Spleen (tissue), 11 donors: ENCODE results near the gene CUL1. TPM values are rescaled to one million over a fixed set of nuclear protein-coding genes. Genes with fewer than 3 reads are reported as not detected.

Experiments used
- DNase-seq: peaks from one replicate; pipeline ENCODE4 v3.0.0-alpha.2; 2020
- H3K27ac ChIP-seq, 8 donors: fragments of 200-600 bp; sonication (generic) in 7 of 8; 1 replicate in 4 of 8; 2 replicates in 4 of 8; pipeline versions ENCODE4 v1.5.0 to v1.8.0; 2016 to 2021; ENCODE audit warnings: inconsistent platforms in 4 of 8, mild to moderate bottlenecking in 4 of 8, moderate library complexity in 1 of 8
- H3K27me3 ChIP-seq, 7 donors: fragments of 200-600 bp; sonication (generic) in 6 of 7; replicated peaks in 1 of 7; 1 replicate in 4 of 7; 2 replicates in 3 of 7; pipeline versions ENCODE4 v1.5.0 to v1.8.0; 2016 to 2021; ENCODE audit warnings: inconsistent platforms in 3 of 7, mild to moderate bottlenecking in 1 of 7
- H3K36me3 ChIP-seq, 6 donors: fragments of 200-600 bp; sonication (generic) in 5 of 6; 1 replicate in 4 of 6; 2 replicates in 2 of 6; pipeline versions ENCODE4 v1.5.0 to v1.8.0; 2016 to 2021; ENCODE audit warnings: inconsistent platforms in 2 of 6
- H3K4me1 ChIP-seq, 6 donors: fragments of 200-600 bp; sonication (generic) in 5 of 6; 1 replicate in 3 of 6; 2 replicates in 3 of 6; pipeline versions ENCODE4 v1.5.0 to v1.8.0; 2016 to 2021; ENCODE audit warnings: inconsistent platforms in 3 of 6
- H3K4me3 ChIP-seq, 8 donors: fragments of 200-600 bp; sonication (generic) in 7 of 8; 1 replicate in 4 of 8; 2 replicates in 4 of 8; pipeline versions ENCODE4 v1.5.0 to v1.8.0; 2016 to 2021; ENCODE audit warnings: inconsistent platforms in 4 of 8, mild to moderate bottlenecking in 4 of 8, moderate library complexity in 2 of 8
- H3K9me3 ChIP-seq, 8 donors: fragments of 200-600 bp; sonication (generic) in 7 of 8; 1 replicate in 4 of 8; 2 replicates in 4 of 8; pipeline versions ENCODE4 v1.5.0 to v1.8.0; 2016 to 2021; ENCODE audit warnings: inconsistent platforms in 4 of 8
- POLR2A ChIP-seq, 3 donors: fragments of 450-650 bp; IDR thresholded peaks; one replicate each; pipeline ENCODE4 v1.5.1; 2017; ENCODE audit warnings: antibody characterized with exemption in 3 of 3, mild to moderate bottlenecking in 1 of 3
- POLR2AphosphoS5 ChIP-seq, 3 donors: sonication (generic); formaldehyde crosslinking; IDR thresholded peaks; one replicate each; pipeline ENCODE4 v1.5.1; 2017; ENCODE audit warnings: antibody characterized with exemption in 3 of 3
- WGBS, 5 donors: extraction: QIAGEN DNeasy Blood & Tissue Kit in 3 of 5; methylation state at CpG; one replicate each; pipeline versions ENCODE4 v1.1.5 to v1.1.7; 2013 to 2018; 5-methylcytosine and 5-hydroxymethylcytosine counted together
- intact Hi-C: fragments of 100-400 bp; cut with DNase I; formaldehyde crosslinking; loops from one replicate; pipeline ENCODE4 v1.15.0; 2023; ENCODE audit warnings: low total_unique reads
- polyA plus RNA-seq, 3 donors: library from polyadenylated mRNA; stranded (reverse); fragments of 200-250 nt; gene quantifications; one replicate each; pipeline ENCODE4 v1.2.1, GENCODE V29; 2013
- total RNA-seq, 7 donors: library from RNA; depleted of rRNA in 3 of 7; stranded (reverse); fragments of >200 nt in 3 of 7; fragmentation: NEBNext Ultra II Directional in 4 of 7; extraction: Animal tissue kit (Norgen Biotek cat#: 25700) in 4 of 7; gene quantifications; one replicate each; pipeline versions ENCODE4 v1.1.0 to v1.2.1, GENCODE V29; 2016 to 2021
- TF ChIP-seq, protein P1 (sequence below), 11 experiments: fragments of 200-600 bp in 7 of 11; fragments of 450-650 bp in 4 of 11; sonication (generic) in 4 of 11; IDR thresholded peaks in 8 of 11; conservative IDR thresholded peaks in 3 of 11; 1 replicate in 7 of 11; 2 replicates in 4 of 11; pipeline versions ENCODE4 v1.4.0 to v1.8.0; 2016 to 2021; ENCODE audit warnings: antibody characterized with exemption in 11 of 11, inconsistent platforms in 4 of 11, mild to moderate bottlenecking in 1 of 11
- donor health status: healthy with polysubstance abuse.
- donor health status: DM: no; HTN: no; CAD: no; lungs with moderate emphysema.
- donor health status: DM: no; HTN: no; CAD: no.
- donor health status: Bipolar disorder and iron deficiency.
- donor health status: healthy.
- donor health status: DM: no; HTN: no; CAD: no.
- donor health status: DM: yes; HTN: yes; CAD: no.

The CUL1 gene
- total and polyA plus RNA-seq, 10 donors = 19.8 to 54.6 (median 42.7) TPM

DNA sequence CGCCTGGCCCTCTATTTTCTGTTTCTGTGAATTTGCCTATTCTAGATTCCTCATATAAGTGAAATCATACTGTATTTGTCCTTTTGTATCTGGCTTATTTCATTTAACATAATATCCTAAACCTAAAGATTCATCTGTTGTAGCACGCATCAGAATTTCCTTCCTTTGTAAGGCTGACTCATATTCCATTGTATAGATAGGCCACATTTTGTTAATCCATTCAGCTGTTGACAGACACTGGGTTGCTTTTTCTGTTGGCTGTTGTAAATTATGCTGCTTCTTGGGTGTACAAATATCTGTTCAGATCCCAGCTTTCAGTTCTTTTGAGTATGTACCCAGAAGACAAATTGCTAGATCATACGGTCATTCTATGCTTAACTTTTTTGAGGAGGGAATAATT, 28.8 kb upstream of the CUL1 start:
- 74 to 86% (median 78%) methylated on average over 3 of the region's 3 CpGs for WGBS, 5 donors
- TF ChIP-seq POLR2A (IDR thresholded peaks at IDR 0.05) (no peak), POLR2AphosphoS5 (IDR thresholded peaks at IDR 0.05) (no peak)
- TF ChIP-seq, protein P1, sequence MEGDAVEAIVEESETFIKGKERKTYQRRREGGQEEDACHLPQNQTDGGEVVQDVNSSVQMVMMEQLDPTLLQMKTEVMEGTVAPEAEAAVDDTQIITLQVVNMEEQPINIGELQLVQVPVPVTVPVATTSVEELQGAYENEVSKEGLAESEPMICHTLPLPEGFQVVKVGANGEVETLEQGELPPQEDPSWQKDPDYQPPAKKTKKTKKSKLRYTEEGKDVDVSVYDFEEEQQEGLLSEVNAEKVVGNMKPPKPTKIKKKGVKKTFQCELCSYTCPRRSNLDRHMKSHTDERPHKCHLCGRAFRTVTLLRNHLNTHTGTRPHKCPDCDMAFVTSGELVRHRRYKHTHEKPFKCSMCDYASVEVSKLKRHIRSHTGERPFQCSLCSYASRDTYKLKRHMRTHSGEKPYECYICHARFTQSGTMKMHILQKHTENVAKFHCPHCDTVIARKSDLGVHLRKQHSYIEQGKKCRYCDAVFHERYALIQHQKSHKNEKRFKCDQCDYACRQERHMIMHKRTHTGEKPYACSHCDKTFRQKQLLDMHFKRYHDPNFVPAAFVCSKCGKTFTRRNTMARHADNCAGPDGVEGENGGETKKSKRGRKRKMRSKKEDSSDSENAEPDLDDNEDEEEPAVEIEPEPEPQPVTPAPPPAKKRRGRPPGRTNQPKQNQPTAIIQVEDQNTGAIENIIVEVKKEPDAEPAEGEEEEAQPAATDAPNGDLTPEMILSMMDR (IDR thresholded peaks at IDR 0.05 in 8 of 11, conservative IDR thresholded peaks at IDR 0.05 in 3 of 11) = no peak

DNA sequence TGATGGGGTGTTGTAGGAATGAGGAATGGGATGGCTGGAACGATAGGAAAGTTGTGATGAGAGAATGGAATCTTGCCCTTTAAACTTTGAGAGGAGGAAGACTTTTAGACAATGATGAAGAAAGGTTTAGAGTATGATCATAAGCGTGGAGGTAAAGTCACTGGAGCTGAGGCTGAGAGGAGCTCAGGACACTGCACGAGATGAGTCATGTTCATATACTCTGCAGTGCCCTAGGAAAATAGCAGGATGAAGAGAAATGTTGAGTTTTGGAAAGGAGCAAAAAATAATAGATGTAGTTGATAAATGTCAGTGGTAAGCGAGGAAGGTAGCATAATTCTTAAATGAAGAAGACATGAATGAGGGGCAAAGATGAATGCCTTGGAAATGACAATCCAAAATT, 28.3 kb upstream of the CUL1 start:
- WGBS, 5 donors = 72 to 83% (median 78%) methylated on average over 4 of the region's 4 CpGs
- Histone ChIP-seq H3K4me1 (no peaks in the 10 kb centered on the region), H3K27me3 (no peaks in the 10 kb centered on the region), H3K9me3 (peaks cover 0 to 15% (median 9%) of the 10 kb centered on the region in 8 donors), H3K36me3 (no peaks in the 10 kb centered on the region), H3K4me3 (no peak overlapping the region), H3K27ac (no peak overlapping the region)
- TF ChIP-seq, protein P1 (IDR thresholded peaks at IDR 0.05 in 8 of 11, conservative IDR thresholded peaks at IDR 0.05 in 3 of 11) = no peak
- TF ChIP-seq POLR2AphosphoS5 (IDR thresholded peaks at IDR 0.05) = no peak
- TF ChIP-seq POLR2A (IDR thresholded peaks at IDR 0.05) = no peak
- intact Hi-C loops = no loop called here
- no peak for DNase-seq

More for the DNA sequence above, 28.8 kb upstream of the CUL1 start:
- DNase-seq = no peak
- Histone ChIP-seq H3K27me3 (no peaks in the 10 kb centered on the region), H3K4me1 (no peaks in the 10 kb centered on the region), H3K27ac (no peak overlapping the region), H3K9me3 (peaks cover 0 to 10% (median 5%) of the 10 kb centered on the region in 8 donors), H3K36me3 (no peaks in the 10 kb centered on the region), H3K4me3 (no peak overlapping the region)
- intact Hi-C loops = no loop called here

DNA sequence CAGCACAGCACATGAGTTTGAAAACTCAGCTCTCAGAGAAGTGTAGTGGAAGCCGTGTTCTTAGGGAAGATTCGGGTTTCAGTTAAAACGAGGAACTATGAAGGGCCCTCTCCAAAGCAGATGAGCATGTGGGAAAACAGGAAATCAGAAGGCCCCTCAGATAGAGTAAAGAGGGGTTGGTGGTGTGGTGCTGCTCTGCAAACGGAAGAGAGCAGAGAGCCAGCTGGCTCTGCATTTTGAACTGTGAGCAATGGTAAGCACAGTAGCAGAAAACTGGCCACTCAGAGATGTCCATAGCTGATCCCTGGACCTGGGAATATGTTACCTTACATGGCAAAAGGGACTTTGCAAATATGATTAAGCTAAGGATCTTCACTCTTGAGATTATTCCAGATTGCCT, 27.9 kb upstream of the CUL1 start:
- no peak for TF ChIP-seq POLR2AphosphoS5 (IDR thresholded peaks at IDR 0.05)
- TF ChIP-seq, protein P1 (IDR thresholded peaks at IDR 0.05 in 8 of 11, conservative IDR thresholded peaks at IDR 0.05 in 3 of 11) = no peak
- TF ChIP-seq POLR2A (IDR thresholded peaks at IDR 0.05) = no peak
- no peak overlapping the region for H3K27ac ChIP-seq
- no peaks in the 10 kb centered on the region for H3K27me3 ChIP-seq
- peaks cover 0 to 17% (median 9%) of the 10 kb centered on the region in 8 donors for H3K9me3 ChIP-seq
- H3K4me3 ChIP-seq = no peak overlapping the region
- no peaks in the 10 kb centered on the region for H3K36me3 ChIP-seq
- intact Hi-C loops = no loop called here
- H3K4me1 ChIP-seq = no peaks in the 10 kb centered on the region
- DNase-seq = no peak
- WGBS, 5 donors = 26 to 47% (median 37%) methylated on average over 4 of the region's 4 CpGs

DNA sequence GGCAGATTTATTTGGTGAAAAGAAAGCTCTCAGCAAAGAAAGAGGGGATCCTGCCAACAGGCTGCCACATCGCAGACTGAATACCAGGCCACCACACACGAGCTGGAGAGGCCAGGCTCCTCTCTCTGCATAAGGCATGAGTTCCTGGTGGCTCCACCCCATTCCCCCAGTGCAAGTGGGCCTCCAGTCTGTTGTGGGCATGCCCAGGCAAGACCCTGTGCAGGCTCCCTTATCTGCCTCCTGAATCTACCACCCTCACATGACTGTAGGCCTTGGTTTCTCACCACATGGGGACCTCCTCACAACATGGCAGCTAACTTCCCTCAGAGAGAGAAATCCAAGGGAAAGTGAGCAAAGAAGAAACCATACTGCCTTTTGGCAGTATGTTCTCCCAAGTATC, 26.7 kb upstream of the CUL1 start:
- 79 to 96% (median 88%) methylated on average over 2 of the region's 2 CpGs for WGBS, 5 donors
- TF ChIP-seq POLR2AphosphoS5 (IDR thresholded peaks at IDR 0.05) = no peak
- no peak for TF ChIP-seq POLR2A (IDR thresholded peaks at IDR 0.05)
- TF ChIP-seq, protein P1 (IDR thresholded peaks at IDR 0.05 in 8 of 11, conservative IDR thresholded peaks at IDR 0.05 in 3 of 11) = no peak
- DNase-seq = no peak

More for the DNA sequence above, 26.7 kb upstream of the CUL1 start:
- H3K27me3 ChIP-seq = no peaks in the 10 kb centered on the region
- no peak overlapping the region for H3K4me3 ChIP-seq
- no peak overlapping the region for H3K27ac ChIP-seq
- peaks cover 0 to 17% (median 9%) of the 10 kb centered on the region in 8 donors for H3K9me3 ChIP-seq
- H3K4me1 ChIP-seq = no peaks in the 10 kb centered on the region
- intact Hi-C loops = no loop called here
- H3K36me3 ChIP-seq = no peaks in the 10 kb centered on the region
